Measurements from ENCODE around the gene C16orf89.

The C16orf89 gene

DNA sequence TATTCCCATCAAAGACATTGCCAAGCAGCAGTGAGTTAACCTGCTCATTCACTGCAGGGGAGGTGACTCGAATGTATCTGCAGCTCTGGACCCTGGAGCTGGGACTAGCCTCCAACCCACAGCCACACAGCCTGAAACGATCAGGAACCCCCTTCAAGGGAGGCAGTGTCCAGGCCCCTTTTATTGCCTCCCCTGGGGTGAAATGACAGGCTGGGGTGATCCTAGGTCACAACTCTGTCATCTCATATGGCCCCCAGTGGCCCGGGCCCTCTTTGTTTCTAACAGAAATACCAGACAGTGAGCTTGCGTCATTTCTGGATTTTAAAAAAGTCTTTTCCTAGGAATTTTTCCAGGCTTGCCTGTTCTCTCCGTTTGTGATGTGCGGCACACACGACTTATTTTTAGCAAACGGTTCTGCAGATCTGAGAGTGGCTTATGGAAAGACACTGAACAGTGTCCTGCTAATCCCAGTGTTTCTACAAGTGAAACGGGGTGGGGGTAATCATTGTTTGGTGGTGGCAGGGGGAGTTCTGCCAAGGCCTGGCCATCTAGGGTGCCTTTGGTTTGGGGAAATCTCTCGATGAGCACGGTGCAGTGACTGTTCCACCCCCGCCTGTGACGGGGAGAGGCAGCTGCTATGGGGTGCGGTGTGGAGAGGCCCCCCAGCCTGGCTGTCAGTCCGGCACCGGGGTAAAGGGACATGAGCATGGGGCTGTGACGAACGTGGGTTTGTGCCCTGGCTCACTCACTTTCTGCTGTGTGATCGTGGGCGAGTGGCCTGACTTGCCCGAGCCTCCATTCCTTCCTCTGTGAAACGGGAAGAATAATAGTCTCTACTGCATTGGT, 59.2 kb downstream of the C16orf89 start:
- in situ Hi-C loops (cut with MboI; ENCODE audit: low sequenced_read_pairs), result no loop called here

DNA sequence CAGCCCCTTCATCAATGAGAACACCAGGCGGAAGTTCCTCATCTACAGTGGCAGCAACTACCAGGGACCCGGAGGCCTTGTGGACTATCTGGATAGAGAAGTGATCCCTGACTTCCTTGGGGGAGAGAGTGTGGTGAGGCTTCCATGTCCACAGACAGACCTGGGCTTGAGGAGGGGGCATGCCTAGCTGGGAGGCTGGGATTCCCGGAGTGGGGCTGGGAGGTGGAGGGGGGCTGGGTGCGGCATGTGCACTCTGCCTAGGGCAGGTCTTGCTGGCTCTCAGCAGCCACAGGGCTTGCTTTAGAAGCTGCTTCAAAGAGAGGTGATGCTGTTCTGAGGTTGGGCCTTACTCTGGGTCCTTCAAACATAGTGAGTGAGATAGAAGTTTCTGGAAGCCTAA, 59.8 kb downstream of the C16orf89 start:
- in situ Hi-C loops (cut with MboI; ENCODE audit: low sequenced_read_pairs), result no loop called here

DNA sequence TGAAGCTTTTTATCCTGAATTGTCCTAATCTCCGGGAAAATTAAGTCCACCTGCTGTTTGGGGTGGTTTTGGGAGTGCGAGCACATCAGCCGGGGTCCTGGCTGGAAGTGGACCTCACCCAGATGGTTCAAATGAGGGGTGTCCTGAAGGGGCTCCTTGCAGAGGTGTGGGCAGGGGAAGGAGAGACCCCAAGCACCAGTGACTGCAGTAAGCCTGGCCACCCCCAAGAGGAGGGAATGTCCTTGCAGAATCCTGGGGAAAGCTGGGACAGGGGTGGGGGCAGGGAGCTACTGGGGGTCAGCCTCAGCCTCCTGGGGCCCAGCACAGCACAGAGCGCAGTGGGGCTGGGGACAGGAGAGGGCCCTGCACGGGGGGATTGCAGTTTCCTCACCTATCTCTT, 61.4 kb downstream of the C16orf89 start:
- in situ Hi-C loops (cut with MboI; ENCODE audit: low sequenced_read_pairs), result no loop called here

DNA sequence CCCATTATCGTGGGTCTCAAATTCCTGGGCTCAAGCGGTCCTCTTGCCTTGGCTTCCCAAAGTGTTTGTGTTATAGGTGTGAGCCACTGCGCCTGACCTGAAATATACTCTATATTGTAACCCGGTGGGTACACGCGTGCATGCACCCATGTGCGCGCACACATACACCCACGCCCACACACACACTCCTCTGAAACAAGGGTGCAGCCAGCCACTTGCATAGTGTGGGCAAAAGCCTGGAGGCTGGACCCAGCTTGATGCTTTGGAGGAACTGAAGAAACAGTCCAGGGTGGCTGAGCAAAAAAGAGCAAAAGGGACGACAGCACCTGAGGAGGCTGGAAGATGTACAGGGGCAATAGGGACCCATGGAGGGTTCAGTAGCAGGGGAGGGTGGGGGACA, 61.9 kb downstream of the C16orf89 start:
- in situ Hi-C loops (cut with MboI; ENCODE audit: low sequenced_read_pairs), result no loop called here

DNA sequence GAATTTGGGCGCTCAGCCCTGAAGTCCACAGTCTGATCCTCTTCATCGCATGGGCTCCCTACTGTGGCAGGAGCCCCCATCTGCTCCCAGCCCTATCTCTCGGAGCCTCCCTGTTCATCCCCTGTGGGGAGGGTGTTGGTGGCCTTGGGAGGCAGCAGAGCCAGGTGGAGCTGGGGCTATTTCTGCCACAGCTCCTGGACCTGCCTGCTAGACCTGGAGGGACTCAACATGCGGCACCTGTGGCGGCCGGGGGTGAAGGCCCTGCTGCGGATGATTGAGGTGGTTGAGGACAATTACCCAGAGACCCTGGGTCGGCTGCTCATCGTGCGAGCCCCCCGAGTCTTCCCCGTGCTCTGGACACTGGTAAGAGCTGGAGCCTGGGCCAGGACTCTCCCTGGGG, 62.5 kb downstream of the C16orf89 start:
- in situ Hi-C loops (cut with MboI; ENCODE audit: low sequenced_read_pairs), result no loop called here

DNA sequence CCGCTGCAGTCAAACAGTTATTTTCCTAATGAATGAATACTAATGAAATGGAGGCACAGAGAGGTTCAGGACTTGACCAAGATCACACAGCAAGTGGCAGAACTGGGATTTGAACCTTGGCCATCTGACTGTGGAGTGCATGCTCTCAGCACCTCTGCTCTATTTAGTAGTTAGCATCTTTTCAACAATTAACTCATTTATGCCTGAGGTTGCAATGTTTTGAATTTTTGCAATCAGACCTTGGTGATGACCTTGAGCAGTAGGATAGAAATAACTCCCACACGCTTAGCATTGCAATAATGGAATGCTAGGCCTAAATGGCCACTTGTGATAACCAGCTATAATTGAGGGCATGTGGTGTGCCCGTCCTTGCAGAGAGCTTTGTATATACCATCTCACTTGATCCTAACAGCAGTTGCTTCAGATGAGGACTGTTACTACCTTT, 63.0 kb downstream of the C16orf89 start:
- in situ Hi-C loops (cut with MboI; ENCODE audit: low sequenced_read_pairs), result no loop called here

DNA sequence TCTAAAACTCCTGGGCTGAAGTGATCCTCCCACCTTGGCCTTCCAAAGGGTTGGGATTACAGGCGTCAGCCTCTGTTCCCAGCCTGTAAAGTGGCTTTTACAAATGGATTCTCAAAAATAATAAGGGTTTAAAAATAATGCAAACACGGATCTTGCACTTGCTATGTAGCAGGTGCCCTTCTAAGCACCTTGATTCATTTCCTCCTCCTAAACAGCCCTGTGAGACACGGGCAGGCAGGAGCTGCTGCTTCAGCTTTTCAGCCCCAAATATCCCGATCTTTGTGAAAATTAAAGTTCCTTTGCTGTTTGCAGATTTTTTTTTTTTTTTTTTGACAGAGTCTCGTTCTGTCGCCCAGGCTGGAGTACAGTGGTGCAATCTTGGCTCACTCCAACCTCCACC, 63.8 kb downstream of the C16orf89 start:
- in situ Hi-C loops (cut with MboI; ENCODE audit: low sequenced_read_pairs), result no loop called here

DNA sequence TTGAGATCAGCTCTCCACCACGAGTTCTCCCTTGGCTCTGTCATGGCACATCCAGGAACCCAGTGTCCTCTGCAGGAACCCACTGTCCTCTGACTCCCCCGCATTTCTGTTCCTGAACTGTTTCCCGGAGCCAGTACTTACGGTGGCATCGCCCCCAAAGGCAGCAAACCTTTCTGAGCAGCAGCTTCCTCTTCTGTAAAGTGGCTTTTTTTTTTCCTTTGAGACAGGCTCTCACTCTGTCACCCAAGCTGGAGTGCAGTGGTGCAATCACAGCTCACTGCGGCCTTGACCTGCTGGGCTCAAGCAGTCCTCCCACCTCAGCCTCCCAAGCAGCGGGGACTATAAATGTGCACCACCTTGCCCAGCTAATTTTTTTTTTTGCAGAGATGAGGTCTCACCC, 64.2 kb downstream of the C16orf89 start:
- in situ Hi-C loops (cut with MboI; ENCODE audit: low sequenced_read_pairs), result no loop called here

DNA sequence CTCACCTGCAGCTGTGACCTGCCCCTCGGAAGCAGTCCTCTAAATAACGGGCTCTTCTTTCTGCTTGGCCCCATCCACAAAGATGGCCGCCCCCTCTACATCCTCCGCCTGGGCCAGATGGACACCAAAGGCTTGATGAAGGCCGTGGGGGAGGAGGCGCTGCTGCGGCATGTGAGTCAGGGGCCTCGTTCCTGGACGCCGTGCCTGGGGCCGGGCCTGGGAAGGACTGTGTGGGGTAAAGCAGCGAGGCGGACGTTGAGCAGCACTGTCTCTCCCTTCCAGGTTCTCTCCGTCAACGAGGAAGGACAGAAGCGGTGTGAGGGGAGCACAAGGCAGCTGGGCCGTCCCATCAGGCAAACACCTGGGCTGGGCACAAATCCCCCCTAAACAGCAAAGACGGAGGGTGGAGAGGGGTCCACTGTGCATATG, 65.2 kb downstream of the C16orf89 start:
- in situ Hi-C loops (cut with MboI; ENCODE audit: low sequenced_read_pairs), result no loop called here

DNA sequence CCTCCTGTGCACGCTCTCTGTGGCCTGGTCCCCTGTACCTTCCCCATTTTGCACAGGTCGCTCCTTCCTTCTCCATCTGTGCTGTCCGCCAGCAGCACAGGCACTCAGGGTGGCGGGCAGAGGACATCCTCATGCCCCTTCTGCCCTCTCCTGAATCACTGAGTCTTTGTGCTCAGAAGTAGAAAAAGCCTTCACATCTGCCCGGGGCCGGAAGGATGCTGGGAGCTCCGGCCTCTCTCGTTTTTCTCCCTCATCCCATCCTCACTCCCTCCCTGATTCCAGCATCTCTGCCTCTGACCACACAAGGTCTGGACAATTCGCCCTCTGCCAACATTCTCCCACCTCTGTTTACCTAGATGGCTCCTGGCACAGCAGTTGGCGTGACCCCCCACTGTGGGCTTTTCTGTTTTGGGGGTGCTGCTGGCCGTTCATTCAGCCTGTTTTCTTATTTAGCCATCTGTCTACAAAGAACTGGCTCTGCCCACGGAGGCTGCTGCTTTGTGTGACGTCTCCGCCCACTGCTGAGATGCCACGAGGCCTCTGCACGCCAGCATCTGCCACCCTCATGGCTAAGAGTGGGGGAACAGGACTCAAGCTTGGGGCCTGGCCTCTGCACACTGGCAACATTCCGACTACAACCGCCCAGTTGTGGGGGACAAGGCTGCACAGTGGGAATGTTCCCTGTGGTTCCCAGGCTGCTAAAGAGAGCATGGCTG, 70.9 kb downstream of the C16orf89 start:
- in situ Hi-C loops (cut with MboI; ENCODE audit: low sequenced_read_pairs), result no loop called here
